ENCODE data around the gene FAM13A.
"Not testable (repeated sequence)": the region's sequence is repeated elsewhere in the genome, so short reads cannot be mapped to it uniquely, and the experiment has no call there.

Gene FAM13A

GRCh38 chr4:88892646-88893045 lies 164.3 kb downstream of the FAM13A start:
- no peak for DNase-seq

DNA sequence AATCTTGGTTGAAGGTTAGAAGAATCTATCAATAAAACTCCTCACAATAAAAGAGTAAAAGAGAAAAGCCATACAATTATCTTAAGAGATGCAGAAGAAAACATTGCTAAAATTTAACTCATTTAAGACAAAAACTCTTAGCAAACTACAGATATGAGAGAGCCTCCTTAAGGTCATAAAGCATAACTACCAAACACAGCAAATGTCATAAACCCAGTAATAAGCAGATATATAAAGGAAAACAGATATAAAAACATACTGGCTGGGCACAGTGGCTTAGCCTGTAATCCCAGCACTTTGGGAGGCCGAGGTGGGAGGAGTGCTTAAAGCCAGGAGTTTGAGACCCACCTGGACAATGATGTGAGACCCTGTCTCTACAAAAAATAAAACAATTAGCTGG lies 165.3 kb downstream of the FAM13A start:
- no peak for DNase-seq

- DNase-seq = not testable (repeated sequence)
These were observed 169.6 kb downstream of the FAM13A start for GRCh38 chr4:88887409-88887808.

DNA sequence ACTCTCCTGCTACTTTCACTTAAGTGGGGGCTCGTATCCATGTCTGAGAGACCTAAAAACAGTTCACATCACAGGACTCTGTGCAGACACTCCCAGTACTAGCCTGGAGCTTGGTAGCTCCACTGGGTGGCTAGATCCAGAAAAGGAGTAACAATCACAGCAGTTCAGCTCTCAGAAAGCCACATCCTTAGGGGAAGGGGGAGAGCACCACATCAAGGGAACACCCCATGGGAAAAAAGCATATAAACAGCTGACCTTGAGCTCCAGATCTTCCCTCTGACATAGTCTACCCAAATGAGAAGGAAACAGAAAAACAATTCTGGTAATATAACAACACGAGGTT lies 175.8 kb downstream of the FAM13A start:
- no peak for DNase-seq

DNA sequence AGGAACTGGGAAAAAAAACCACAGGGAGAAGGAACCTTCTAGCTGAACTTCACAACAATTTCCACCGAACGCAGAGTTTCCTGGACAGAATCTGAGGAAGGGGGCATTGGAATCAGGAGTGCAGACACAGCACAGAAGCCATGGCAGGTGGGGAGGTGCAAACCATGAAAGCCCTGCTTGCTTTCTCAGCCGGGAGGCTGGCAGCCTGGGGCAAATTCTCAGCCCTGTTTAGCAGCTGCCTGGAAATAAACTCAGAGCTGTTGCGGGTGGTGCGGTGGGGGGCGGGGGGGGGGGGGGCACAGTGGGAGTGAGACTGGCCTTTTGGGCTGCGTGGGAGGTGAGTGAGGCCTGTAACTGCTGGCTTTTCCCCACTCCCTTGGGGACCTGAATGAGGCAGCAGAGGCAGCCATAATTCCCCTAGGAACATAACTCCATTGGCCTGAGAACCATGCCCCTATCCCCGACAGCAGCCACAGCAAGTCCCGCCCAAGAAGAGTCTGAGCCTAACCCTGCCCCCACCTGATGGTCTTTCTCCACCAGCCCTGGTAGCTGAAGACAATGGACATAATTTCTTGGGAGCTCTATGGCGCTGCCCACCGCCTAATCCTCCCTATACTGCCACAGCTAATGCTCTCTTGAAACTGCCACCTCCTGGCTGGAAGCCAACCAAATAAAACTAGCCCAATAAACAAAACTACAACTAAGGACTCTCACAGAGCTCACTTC lies 176.3 kb downstream of the FAM13A start:
- DNase-seq = no peak

GRCh38 chr4:88879991-88880390 lies 177.0 kb downstream of the FAM13A start:
- no peak for DNase-seq

DNA sequence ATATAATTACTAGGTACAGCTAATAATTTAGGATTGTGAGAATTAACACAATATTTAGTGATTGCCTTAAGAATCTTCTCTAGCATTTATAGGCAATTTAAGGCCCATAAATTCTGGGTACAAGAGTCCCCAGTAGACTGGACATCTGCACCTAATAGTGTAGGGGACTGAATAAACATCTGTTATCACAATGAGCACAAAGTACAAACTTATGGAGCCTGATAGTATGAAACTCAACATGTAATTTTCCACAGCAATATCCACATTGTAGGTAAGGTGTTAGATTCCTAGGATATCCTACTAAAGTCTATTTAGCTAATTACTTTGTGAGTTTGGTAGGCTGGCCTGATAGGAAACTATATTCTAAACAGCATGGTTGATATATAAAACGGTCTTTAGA lies 178.3 kb downstream of the FAM13A start:
- DNase-seq = no peak

- DNase-seq = no peak
These were observed 186.6 kb downstream of the FAM13A start for GRCh38 chr4:88870428-88870827.

DNA sequence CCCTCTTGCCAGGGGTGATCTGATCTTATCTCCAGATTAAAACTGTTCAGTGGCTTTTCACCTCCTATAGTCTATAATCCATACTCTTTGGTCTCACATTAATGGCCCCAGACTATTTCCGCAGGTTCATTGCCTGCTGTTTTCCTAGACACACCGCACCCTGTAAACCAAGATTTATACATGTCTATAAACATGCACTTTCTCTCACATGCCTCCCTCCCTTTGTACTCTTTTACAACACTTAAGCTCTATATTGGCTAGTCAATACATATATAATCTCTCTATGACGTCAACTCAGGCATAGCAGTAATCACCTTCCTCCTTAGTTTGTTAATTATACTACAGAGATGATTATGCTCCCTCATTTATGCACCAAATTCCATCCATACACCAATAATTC lies 188.5 kb downstream of the FAM13A start:
- DNase-seq = no peak

DNA sequence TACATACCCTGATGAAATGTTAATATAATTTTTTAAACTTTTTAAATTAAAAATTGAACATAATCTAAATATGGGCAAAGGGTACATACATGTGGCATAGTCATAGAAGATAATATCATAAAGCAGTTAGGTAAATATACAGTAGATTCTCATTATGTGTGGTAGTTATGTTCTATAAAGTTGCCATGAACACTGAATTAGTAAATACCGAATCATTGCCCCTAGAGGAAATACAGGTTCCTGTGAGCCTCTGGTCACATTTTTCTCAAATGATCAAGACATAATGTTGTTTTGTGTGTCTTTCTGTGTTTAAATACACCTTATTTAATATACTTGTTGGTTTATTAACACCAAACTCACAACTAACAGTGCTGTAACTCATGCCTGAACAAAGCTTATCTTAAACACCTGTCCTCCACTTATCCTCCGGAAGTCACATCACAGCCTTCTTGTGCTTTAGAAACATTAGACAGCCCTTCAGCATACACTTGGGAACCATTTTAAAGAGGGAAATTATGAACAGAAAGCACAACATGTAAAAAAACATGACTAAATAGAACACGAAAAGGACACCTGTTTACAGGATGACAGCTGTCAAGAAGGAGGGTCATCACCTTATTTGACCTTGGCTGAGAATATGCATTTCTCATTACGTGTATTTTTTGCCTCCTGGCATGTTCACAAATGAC lies 190.0 kb downstream of the FAM13A start:
- DNase-seq = no peak

DNA sequence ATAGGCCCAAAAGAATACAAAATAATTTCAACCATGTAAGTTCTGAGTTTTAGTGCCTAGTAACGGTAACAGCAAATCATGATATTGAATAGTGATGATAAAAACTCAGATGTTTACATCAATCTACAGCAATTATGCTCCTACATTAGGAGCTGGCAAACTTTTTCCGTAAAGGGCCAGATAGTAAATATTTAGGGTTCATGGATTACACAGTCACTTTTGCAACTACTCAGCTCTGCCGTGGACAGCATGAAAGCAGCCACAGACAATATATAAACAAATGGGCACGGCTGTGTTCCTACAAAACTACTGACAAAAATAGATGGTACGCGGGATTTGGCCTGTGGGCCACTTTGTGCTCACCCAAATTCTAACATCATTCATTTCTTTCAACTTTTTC lies 191.5 kb downstream of the FAM13A start:
- no peak for DNase-seq

- no peak for DNase-seq
These were observed 191.9 kb downstream of the FAM13A start for GRCh38 chr4:88865046-88865445.

DNA sequence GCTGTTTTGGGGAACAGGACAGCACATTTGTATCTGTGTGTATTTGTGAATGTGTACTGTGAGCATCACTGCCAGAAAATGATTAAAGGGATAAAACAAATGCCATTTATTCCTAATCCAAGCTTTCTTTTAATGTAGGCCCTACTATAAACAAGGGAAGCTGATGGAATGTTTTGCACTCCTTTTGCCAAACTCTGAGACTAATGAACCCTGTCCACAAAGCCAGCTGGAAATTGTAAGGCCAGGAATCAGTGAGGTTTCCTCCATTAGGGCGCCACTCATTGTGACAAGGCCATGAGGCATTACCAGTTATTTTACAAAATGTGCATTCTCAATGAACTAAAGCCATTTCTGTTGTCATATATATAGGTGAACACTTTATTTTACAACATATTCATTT lies 196.4 kb downstream of the FAM13A start:
- no peak for DNase-seq

DNA sequence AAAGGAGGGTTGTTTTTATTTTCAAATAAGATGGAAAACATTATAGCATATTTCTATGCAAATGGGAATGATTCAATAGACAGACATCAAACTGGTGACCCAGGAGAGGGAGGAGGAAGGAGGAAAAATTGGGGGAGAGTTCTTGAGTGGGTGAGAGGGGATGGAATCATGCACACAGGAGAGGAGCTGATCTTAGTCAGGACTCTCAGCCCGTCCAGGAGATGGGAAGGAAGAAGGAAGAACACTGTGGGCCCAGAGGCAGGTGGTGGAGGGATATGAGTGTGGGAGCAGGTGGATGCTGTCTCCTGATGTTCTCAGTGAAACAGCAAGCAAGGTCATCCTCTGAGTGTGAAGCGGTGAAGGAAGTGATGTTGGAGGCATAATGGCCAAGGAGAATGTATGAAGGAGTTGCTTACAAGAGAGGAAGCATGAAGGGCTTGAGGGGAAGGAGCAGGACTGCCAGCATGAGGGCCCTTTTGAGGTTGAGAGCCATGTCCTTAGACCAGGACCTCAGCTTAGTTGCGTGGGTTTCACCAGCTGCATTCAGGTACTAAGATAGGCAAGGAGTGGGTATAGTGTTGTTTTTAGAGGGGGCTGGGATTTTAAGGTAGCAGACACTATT lies 197.7 kb downstream of the FAM13A start:
- DNase-seq = peak; percentile 36

- peak; percentile 98 for DNase-seq
These were observed 198.2 kb downstream of the FAM13A start for GRCh38 chr4:88858752-88859151.

DNA sequence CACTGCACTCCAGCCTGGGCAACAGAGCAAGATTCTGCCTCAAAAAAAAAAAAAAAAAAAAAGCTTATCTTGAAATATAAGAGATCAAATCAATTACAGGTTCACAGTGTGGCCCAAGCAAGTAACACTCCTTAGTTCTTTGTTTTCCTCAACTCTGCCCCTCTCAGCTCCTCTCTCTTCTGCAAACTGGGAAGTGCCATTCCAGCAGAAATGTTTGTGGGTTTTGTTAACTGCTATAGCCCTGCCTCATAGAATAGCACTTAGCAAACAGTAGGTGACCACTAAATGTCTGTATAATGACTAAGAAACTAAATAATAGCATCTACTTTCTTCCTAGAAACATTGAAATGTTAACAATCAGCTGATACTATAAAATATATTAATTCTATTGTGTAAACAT lies 199.4 kb downstream of the FAM13A start:
- peak; percentile 5 for DNase-seq

- no peak for DNase-seq
These were observed 202.5 kb downstream of the FAM13A start for GRCh38 chr4:88854481-88854880.

DNA sequence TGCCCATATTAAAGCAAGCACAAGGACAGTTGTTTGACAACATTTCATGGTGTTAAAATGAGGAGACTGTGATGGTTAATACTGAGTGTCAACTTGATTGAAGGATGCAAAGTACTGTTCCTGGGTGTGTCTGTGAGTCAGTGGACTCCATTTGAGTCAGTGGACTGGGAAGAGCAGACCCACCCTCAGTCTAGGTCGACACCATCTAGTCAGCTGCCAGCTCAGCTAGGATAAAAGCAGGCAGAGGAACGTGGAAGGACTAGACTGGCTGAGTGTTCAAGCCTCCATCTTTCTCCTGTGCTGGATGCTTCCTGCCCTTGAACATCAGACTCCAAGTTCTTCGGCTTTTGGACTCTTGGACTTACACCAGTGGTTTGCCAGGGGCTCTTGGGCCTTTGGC lies 203.4 kb downstream of the FAM13A start:
- DNase-seq = not testable (repeated sequence)

DNA sequence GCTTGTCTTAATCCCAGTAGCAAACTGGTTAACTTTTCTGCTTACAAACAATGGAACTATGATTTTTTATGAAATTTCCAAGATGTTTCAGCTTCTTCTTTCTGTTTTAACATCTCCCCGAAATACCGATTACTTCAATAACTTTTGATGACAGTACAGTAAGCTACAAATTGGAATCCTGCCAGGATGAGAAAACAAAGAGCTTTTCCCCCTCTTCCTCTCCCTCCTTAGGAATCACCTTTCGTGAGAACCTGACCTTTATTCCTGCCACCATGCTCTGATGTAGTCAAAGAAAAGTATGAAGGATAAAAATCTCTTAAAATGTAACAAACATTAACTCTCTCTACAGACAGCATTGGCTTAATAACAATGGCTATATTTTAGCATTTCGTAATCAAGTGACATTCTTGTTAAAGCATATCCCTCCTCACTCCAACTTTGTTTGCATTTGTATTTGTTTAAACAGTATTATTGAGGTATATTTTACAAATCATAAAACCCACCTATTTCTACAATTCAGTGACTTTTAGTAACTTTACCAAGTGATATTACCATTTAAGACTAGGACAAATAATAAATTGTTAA lies 210.7 kb downstream of the FAM13A start:
- DNase-seq = no peak

GRCh38 chr4:88843067-88843685 lies 213.8 kb downstream of the FAM13A start:
- no peak for DNase-seq

DNA sequence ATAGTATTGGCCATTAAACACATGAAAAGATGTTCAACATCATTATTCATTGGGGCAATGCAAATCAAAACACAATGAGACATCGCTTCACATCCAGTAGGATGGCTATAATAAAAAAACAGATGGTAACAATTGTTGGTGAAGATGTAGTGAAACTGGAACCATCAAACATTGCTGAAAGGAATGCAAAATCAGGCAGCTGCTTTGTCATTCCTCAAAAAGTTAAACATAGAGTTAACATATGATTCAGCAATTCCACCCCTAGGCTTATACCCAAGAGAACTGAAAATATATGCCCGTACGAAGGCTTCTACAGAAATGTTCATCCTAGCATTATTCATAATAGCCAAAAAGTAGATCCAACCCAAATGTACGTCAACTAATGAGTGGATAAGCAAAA lies 215.3 kb downstream of the FAM13A start:
- DNase-seq = no peak

DNA sequence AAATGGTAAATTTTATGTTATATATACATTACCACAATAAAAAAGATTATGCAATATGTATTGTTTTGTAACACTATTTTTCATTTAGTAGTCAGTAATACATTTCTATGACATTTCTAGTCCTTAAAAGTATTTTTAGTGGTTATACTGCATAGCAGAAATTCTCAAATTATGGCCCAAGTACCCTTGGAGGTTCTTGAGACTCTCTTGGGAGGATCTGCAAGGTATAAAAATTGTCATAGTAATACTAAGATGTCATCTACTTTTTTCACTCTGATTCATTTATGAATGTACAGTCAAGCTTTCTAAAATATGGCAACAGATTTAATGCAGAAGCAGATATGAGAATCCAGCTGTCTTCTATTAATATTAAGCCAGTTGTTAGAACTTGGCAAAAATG lies 220.8 kb downstream of the FAM13A start:
- no peak for DNase-seq

- DNase-seq = no peak
These were observed 226.0 kb downstream of the FAM13A start for GRCh38 chr4:88831031-88831430.

GRCh38 chr4:88830598-88830997 lies 226.4 kb downstream of the FAM13A start:
- no peak for DNase-seq
